ENCODE results near the gene AMY2B.
"Not testable (repeated sequence)": the region's sequence is repeated elsewhere in the genome, so short reads cannot be mapped to it uniquely, and the experiment has no call there.

The AMY2B gene

GRCh38 chr1:103627436-103627835 lies 56.0 kb downstream of the AMY2B start:
- DNase-seq (ENCODE audit: low read depth) = not testable (repeated sequence)
